Measurements from ENCODE around the gene UBL4B. TPM values are rescaled to one million over a fixed set of nuclear protein-coding genes. Genes with fewer than 3 reads are reported as not detected.
A peak's percentile ranks its signal among the peaks of the same experiment; 100 is the strongest.

UBL4B gene
- total and polyA plus RNA-seq, 2 experiments from 2014 or later = not detected

DNA sequence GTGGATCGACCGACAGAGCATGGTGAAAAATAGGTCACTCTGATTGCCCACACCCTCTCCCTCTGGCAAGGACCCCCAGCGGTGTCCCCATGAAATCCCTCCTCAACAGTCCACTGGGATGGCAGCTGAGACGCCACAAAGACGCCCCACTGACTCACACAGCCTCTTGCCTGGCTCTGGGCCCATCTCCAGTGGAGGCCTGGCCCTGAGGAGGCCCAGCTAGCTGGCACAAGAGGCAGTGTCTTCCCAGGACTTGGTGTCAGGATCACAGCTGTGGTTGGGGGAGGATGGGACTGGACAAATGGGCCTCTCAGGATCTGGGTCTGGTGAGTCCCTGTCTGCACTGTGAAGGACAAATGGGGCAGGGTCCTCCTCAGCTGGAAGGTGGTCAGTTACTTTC is 46.4 kb upstream of the UBL4B start:
- Histone ChIP-seq H3K36me3 (ENCODE audit: low read depth) (no peaks in the 10 kb centered on the region), H3K9me3 (ENCODE audit: low read depth) (no peaks in the 10 kb centered on the region), H3K79me2 (ENCODE audit: insufficient read depth) (no peaks in the 10 kb centered on the region), H3F3A (ENCODE audit: insufficient read depth) (no peaks in the 10 kb centered on the region), H3K27ac (no peak overlapping the region), H3K27me3 (replicated peaks; ENCODE audit: insufficient read depth) (peaks cover 31% of the 10 kb centered on the region), H3K9me2 (ENCODE audit: insufficient read depth) (no peaks in the 10 kb centered on the region), H2AFZ (no peak overlapping the region), H3K4me3 (no peak overlapping the region), H4K20me1 (ENCODE audit: insufficient read depth) (no peaks in the 10 kb centered on the region), H3K9ac (no peak overlapping the region), H3K4me1 (ENCODE audit: insufficient read depth) (no peaks in the 10 kb centered on the region; the same call in 1 of the 2 replicates), H3K4me2 (ENCODE audit: unreplicated experiment) (no peak overlapping the region)
- TF ChIP-seq EZH2phosphoT487 (IDR thresholded peaks at IDR 0.05; ENCODE audit: insufficient read depth, low read depth) (no peak), EZH2 (IDR thresholded peaks at IDR 0.05; ENCODE audit: insufficient read depth, poor library complexity, severe bottlenecking) (no peak)
- 81 to 85% methylated on average over 5 of the region's 5 CpGs for WGBS, 2 experiments (ENCODE audit: low coverage in 1 of 2, low lambda C conversion rate in 2 of 2, missing lambda C conversion rate in 2 of 2)
- in situ Hi-C loops (cut with MboI) = no loop called here
- DNase-seq = peak; percentile 40

- Histone ChIP-seq H3K9ac (no peak overlapping the region), H3K4me2 (ENCODE audit: unreplicated experiment) (no peak overlapping the region), H3K9me2 (ENCODE audit: insufficient read depth) (no peaks in the 10 kb centered on the region), H3K4me1 (ENCODE audit: insufficient read depth) (no peaks in the 10 kb centered on the region), H3K36me3 (ENCODE audit: low read depth) (no peaks in the 10 kb centered on the region), H3F3A (ENCODE audit: insufficient read depth) (no peaks in the 10 kb centered on the region), H2AFZ (no peak overlapping the region), H3K27me3 (replicated peaks; ENCODE audit: insufficient read depth) (peaks cover 47% of the 10 kb centered on the region), H3K79me2 (ENCODE audit: insufficient read depth) (no peaks in the 10 kb centered on the region), H3K4me3 (no peak overlapping the region), H3K9me3 (ENCODE audit: low read depth) (no peaks in the 10 kb centered on the region), H4K20me1 (ENCODE audit: insufficient read depth) (no peaks in the 10 kb centered on the region), H3K27ac (no peak overlapping the region)
- 83 to 89% methylated on average over 16 to 22 of the region's 23 CpGs for WGBS, 2 experiments (ENCODE audit: low coverage in 1 of 2, low lambda C conversion rate in 2 of 2, missing lambda C conversion rate in 2 of 2)
- TF ChIP-seq EZH2phosphoT487 (IDR thresholded peaks at IDR 0.05; ENCODE audit: insufficient read depth, low read depth) (no peak), EZH2 (IDR thresholded peaks at IDR 0.05; ENCODE audit: insufficient read depth, poor library complexity, severe bottlenecking) (no peak)
- in situ Hi-C loops (cut with MboI) = no loop called here
- DNase-seq = no peak
Measured at GRCh38 chr1:110067479-110067892, 44.8 kb upstream of the UBL4B start.

- Histone ChIP-seq H3K9me3 (ENCODE audit: low read depth) (no peaks in the 10 kb centered on the region), H2AFZ (no peak overlapping the region), H4K20me1 (ENCODE audit: insufficient read depth) (no peaks in the 10 kb centered on the region), H3K4me1 (ENCODE audit: insufficient read depth) (no peaks in the 10 kb centered on the region), H3K36me3 (ENCODE audit: low read depth) (no peaks in the 10 kb centered on the region), H3F3A (ENCODE audit: insufficient read depth) (no peaks in the 10 kb centered on the region), H3K79me2 (ENCODE audit: insufficient read depth) (no peaks in the 10 kb centered on the region), H3K4me3 (no peak overlapping the region), H3K27me3 (replicated peaks; ENCODE audit: insufficient read depth) (peaks cover 50% of the 10 kb centered on the region), H3K9me2 (ENCODE audit: insufficient read depth) (no peaks in the 10 kb centered on the region), H3K9ac (no peak overlapping the region), H3K4me2 (ENCODE audit: unreplicated experiment) (no peak overlapping the region), H3K27ac (no peak overlapping the region)
- no peak for TF ChIP-seq EZH2phosphoT487 (IDR thresholded peaks at IDR 0.05; ENCODE audit: insufficient read depth, low read depth)
- no peak for TF ChIP-seq EZH2 (IDR thresholded peaks at IDR 0.05; ENCODE audit: insufficient read depth, poor library complexity, severe bottlenecking)
- in situ Hi-C loops (cut with MboI) = no loop called here
- DNase-seq = no peak
- 39 to 42% methylated on average over 50 to 54 of the region's 68 CpGs for WGBS, 2 experiments (ENCODE audit: low coverage in 1 of 2, low lambda C conversion rate in 2 of 2, missing lambda C conversion rate in 2 of 2)
Measured at GRCh38 chr1:110067893-110068645, 44.2 kb upstream of the UBL4B start.

DNA sequence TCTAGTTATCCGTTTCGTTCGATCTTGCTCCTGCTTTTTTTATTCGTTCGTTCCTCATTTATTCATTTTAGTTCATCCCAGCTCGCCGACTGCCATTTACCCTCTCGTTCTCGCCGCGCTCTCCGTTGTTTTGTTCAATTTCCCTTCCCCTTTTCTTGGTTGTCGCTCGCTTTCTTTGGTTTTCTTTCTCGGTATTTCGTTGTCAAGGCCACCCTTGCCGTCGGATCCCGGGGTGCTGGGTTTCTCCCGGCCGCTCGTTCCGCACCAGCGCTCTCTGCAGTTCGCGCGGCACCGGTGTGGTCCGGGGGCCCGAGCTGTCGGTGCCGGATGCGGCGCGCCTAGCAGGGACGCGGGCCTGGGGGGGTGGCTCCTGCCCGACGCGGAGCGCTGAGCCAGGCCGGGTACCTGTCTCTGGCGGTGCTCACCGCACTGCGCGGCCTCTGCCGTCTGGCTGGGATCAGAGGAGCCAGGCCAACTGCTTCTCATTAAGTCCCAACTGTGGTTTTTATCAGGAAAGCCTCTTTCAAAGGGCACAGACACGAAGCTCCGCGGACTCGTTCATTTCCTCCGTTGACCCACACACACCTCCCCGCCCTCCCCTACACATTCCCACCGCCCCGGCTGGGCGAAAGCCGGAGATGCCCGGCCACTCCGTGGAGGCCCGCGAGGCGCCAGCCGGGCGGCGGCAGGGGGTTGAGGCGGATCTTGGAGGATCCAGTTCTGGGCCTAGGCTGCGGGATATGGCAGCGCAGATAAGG is 43.4 kb upstream of the UBL4B start:
- WGBS, 2 experiments (ENCODE audit: low coverage in 1 of 2, low lambda C conversion rate in 2 of 2, missing lambda C conversion rate in 2 of 2) = 29 to 34% methylated on average over 53 to 68 of the region's 68 CpGs
- Histone ChIP-seq H3K4me2 (ENCODE audit: unreplicated experiment) (no peak overlapping the region), H4K20me1 (ENCODE audit: insufficient read depth) (no peaks in the 10 kb centered on the region), H3K79me2 (ENCODE audit: insufficient read depth) (no peaks in the 10 kb centered on the region), H3K27ac (no peak overlapping the region), H3K27me3 (replicated peaks; ENCODE audit: insufficient read depth) (peaks cover 50% of the 10 kb centered on the region), H3K9ac (no peak overlapping the region), H3K4me1 (ENCODE audit: insufficient read depth) (no peaks in the 10 kb centered on the region), H3K9me3 (ENCODE audit: low read depth) (no peaks in the 10 kb centered on the region), H2AFZ (no peak overlapping the region), H3K9me2 (ENCODE audit: insufficient read depth) (no peaks in the 10 kb centered on the region), H3K36me3 (ENCODE audit: low read depth) (no peaks in the 10 kb centered on the region), H3F3A (ENCODE audit: insufficient read depth) (no peaks in the 10 kb centered on the region), H3K4me3 (no peak overlapping the region)
- no peak for DNase-seq
- in situ Hi-C loops (cut with MboI) = no loop called here
- TF ChIP-seq EZH2phosphoT487 (IDR thresholded peaks at IDR 0.05; ENCODE audit: insufficient read depth, low read depth) = peak; percentile 68; the same call in 1 of the 2 replicates
- peak; percentile 93 for TF ChIP-seq EZH2 (IDR thresholded peaks at IDR 0.05; ENCODE audit: insufficient read depth, poor library complexity, severe bottlenecking)
